ELF-1 (cell line): ENCODE measurements around the gene PRF1.

Experiments used
- DNase-seq: peaks from one replicate; pipeline ENCODE4 v3.0.0-alpha.2; 2016; ENCODE audit warnings: low read depth, low spot score

Gene PRF1

GRCh38 chr10:70576803-70577517 lies 25.6 kb downstream of the PRF1 start:
- DNase-seq = no peak

- DNase-seq = no peak
Observed at GRCh38 chr10:70575874-70576802, 26.4 kb downstream of the PRF1 start.

GRCh38 chr10:70575486-70575873 lies 27.1 kb downstream of the PRF1 start:
- no peak for DNase-seq

GRCh38 chr10:70573599-70574506 lies 28.7 kb downstream of the PRF1 start:
- no peak for DNase-seq

- no peak for DNase-seq
Observed at GRCh38 chr10:70571636-70572439, 30.7 kb downstream of the PRF1 start.

- no peak for DNase-seq
Observed at GRCh38 chr10:70571236-70571635, 31.3 kb downstream of the PRF1 start.

GRCh38 chr10:70568781-70569495 lies 33.6 kb downstream of the PRF1 start:
- DNase-seq = no peak

GRCh38 chr10:70568113-70568512 lies 34.4 kb downstream of the PRF1 start:
- no peak for DNase-seq

- DNase-seq = no peak
Observed at GRCh38 chr10:70567603-70568002, 34.9 kb downstream of the PRF1 start.

GRCh38 chr10:70566515-70567290 lies 35.8 kb downstream of the PRF1 start:
- DNase-seq = no peak

- DNase-seq = no peak
Observed at GRCh38 chr10:70565556-70566514, 36.7 kb downstream of the PRF1 start.

- DNase-seq = no peak
Observed at GRCh38 chr10:70564901-70565351, 37.6 kb downstream of the PRF1 start.

GRCh38 chr10:70564113-70564725 lies 38.3 kb downstream of the PRF1 start:
- DNase-seq = no peak

- no peak for DNase-seq
Observed at GRCh38 chr10:70563230-70563629, 39.3 kb downstream of the PRF1 start.

- DNase-seq = no peak
Observed at GRCh38 chr10:70562036-70562755, 40.3 kb downstream of the PRF1 start.

- DNase-seq = no peak
Observed at GRCh38 chr10:70561558-70561957, 41.0 kb downstream of the PRF1 start.

- no peak for DNase-seq
Observed at GRCh38 chr10:70561070-70561469, 41.5 kb downstream of the PRF1 start.
